H1 (cell line): ENCODE results near the gene PPFIBP2. TPM values are rescaled to one million over a fixed set of nuclear protein-coding genes. Genes with fewer than 3 reads are reported as not detected.

ENCODE experiments used
- CTCF ChIA-PET: fragments of 300-600 bp; sonication (Branson Sonifier 250); formaldehyde crosslinking; loops from one replicate; lab custom pipeline; 2021; ENCODE audit not compliant: partially characterized antibody; lab: Charles Lee
- POLR2A ChIA-PET: fragments of 300-600 bp; sonication (Branson Sonifier 250); formaldehyde crosslinking; loops from one replicate; lab custom pipeline; 2021; ENCODE audit warnings: inconsistent platforms; ENCODE audit not compliant: partially characterized antibody; lab: Charles Lee
- DNase-seq, 2 experiments: peaks; one replicate each; pipeline versions ENCODE4 v3.0.0 to v3.0.0-alpha.2; 2010 to 2022; ENCODE audit warnings: low spot score in 2 of 2, low read depth in 1 of 2, mixed read lengths in 1 of 2
- FAIRE-seq: peaks from 2 replicates; lab custom pipeline; 2011; peaks lifted over from hg19 to GRCh38; lab: Jason Lieb, UNC
- H2AFZ ChIP-seq: 2 replicates; pipeline ENCODE4 v1.8.1; 2012; ENCODE audit warnings: low read length, inconsistent platforms
- H2AK5ac ChIP-seq: 2 replicates; pipeline ENCODE4 v1.6.1; 2013; ENCODE audit warnings: low read depth, low read length
- H2BK120ac ChIP-seq: replicated peaks from 2 replicates; pipeline ENCODE3; 2013; ENCODE audit warnings: low read depth, low read length, inconsistent platforms
- H2BK12ac ChIP-seq: 2 replicates; pipeline ENCODE4 v1.6.1; 2013; ENCODE audit warnings: low read depth, low read length
- H2BK15ac ChIP-seq: 2 replicates; pipeline ENCODE4 v1.6.1; 2013; ENCODE audit warnings: low read length
- H2BK20ac ChIP-seq: 2 replicates; pipeline ENCODE4 v1.6.1; 2013; ENCODE audit warnings: low read length
- H2BK5ac ChIP-seq: 2 replicates; pipeline ENCODE4 v1.6.1; 2013; ENCODE audit warnings: low read depth, low read length
- H3K14ac ChIP-seq: 2 replicates; pipeline ENCODE4 v1.6.1; 2013; ENCODE audit warnings: inconsistent platforms; ENCODE audit not compliant: insufficient read length
- H3K18ac ChIP-seq: 2 replicates; pipeline ENCODE4 v1.6.1; 2013; ENCODE audit warnings: low read length; ENCODE audit errors: extremely low read depth
- H3K23ac ChIP-seq: 2 replicates; pipeline ENCODE4 v1.6.1; 2013; ENCODE audit warnings: inconsistent platforms; ENCODE audit not compliant: insufficient read length
- H3K23me2 ChIP-seq: 2 replicates; pipeline ENCODE4 v1.6.1; 2013; ENCODE audit warnings: low read depth, low read length
- H3K27ac ChIP-seq: 2 replicates; pipeline ENCODE4 v1.6.1; 2011; ENCODE audit warnings: low read depth, low read length, inconsistent platforms
- H3K27me3 ChIP-seq, 4 experiments: replicated peaks in 1 of 4; 1 replicate in 1 of 4; 2 replicates in 3 of 4; pipeline versions ENCODE4 v1.6.1 to v1.8.1; 2011 to 2013; ENCODE audit warnings: low read length in 3 of 4, mild to moderate bottlenecking in 3 of 4, inconsistent platforms in 2 of 4, mixed read lengths in 2 of 4, moderate library complexity in 1 of 4; ENCODE audit not compliant: control insufficient read depth in 3 of 4, insufficient read depth in 3 of 4; ENCODE audit errors: extremely low read depth in 1 of 4
- H3K36me3 ChIP-seq, 4 experiments: 2 replicates each; pipeline versions ENCODE4 v1.6.1 to v1.8.1; 2011 to 2013; ENCODE audit warnings: mild to moderate bottlenecking in 4 of 4, low read length in 3 of 4, moderate library complexity in 2 of 4, control low read depth in 1 of 4, inconsistent platforms in 1 of 4; ENCODE audit not compliant: insufficient read depth in 4 of 4, control insufficient read depth in 2 of 4
- H3K4ac ChIP-seq: replicated peaks from 2 replicates; pipeline ENCODE3; 2013; ENCODE audit warnings: low read length, low read depth, mixed read lengths, inconsistent platforms; ENCODE audit not compliant: insufficient read length
- H3K4me1 ChIP-seq, 4 experiments: replicated peaks in 1 of 4; 1 replicate in 1 of 4; 2 replicates in 3 of 4; pipeline versions ENCODE4 v1.6.1 to v1.8.1; 2011 to 2013; ENCODE audit warnings: low read length in 3 of 4, inconsistent platforms in 2 of 4, mixed read lengths in 1 of 4; ENCODE audit not compliant: insufficient read depth in 4 of 4, control insufficient read depth in 3 of 4
- H3K4me2 ChIP-seq, 2 experiments: 2 replicates each; pipeline versions ENCODE4 v1.6.1 to v1.8.1; 2011 to 2013; ENCODE audit warnings: low read depth in 2 of 2, low read length in 2 of 2, control low read depth in 1 of 2, inconsistent platforms in 1 of 2, mild to moderate bottlenecking in 1 of 2; ENCODE audit not compliant: insufficient read depth in 1 of 2
- H3K4me3 ChIP-seq, 4 experiments: fragments of 200-600, 300-600 bp in 1 of 4; sonication (generic), shearing (Covaris generic), sonication (Bioruptor Twin) in 1 of 4; 2 replicates each; pipeline versions ENCODE4 v1.5.1 to v1.8.1; 2011 to 2016; ENCODE audit warnings: low read length in 4 of 4, low read depth in 3 of 4, control low read depth in 2 of 4, inconsistent platforms in 2 of 4, mild to moderate bottlenecking in 2 of 4, mixed read lengths in 1 of 4, moderate library complexity in 1 of 4; ENCODE audit not compliant: insufficient read depth in 2 of 4; ENCODE audit errors: extremely low read depth in 1 of 4
- H3K56ac ChIP-seq: replicated peaks from 2 replicates; pipeline ENCODE3; 2013; ENCODE audit warnings: low read depth, mild to moderate bottlenecking, mixed read lengths, low read length, inconsistent platforms; ENCODE audit not compliant: insufficient read length
- H3K79me1 ChIP-seq: 2 replicates; pipeline ENCODE4 v1.6.1; 2013; ENCODE audit warnings: low read depth, low read length, control low read depth
- H3K79me2 ChIP-seq, 2 experiments: 2 replicates each; pipeline versions ENCODE4 v1.6.1 to v1.8.1; 2012 to 2013; ENCODE audit warnings: low read length in 2 of 2, mild to moderate bottlenecking in 2 of 2, inconsistent platforms in 1 of 2; ENCODE audit not compliant: insufficient read depth in 2 of 2, control insufficient read depth in 1 of 2
- H3K9ac ChIP-seq, 4 experiments: replicated peaks in 1 of 4; 1 replicate in 1 of 4; 2 replicates in 3 of 4; pipeline versions ENCODE4 v1.6.1 to v1.8.1; 2011 to 2013; ENCODE audit warnings: low read depth in 3 of 4, low read length in 3 of 4, control low read depth in 2 of 4, mild to moderate bottlenecking in 2 of 4, moderate library complexity in 2 of 4, inconsistent platforms in 1 of 4; ENCODE audit errors: extremely low read depth in 1 of 4
- H3K9me3 ChIP-seq, 2 experiments: 2 replicates each; pipeline versions ENCODE4 v1.6.1 to v1.8.1; 2012 to 2013; ENCODE audit warnings: mild to moderate bottlenecking in 2 of 2, moderate library complexity in 2 of 2, control low read depth in 1 of 2, inconsistent platforms in 1 of 2, low read depth in 1 of 2, low read length in 1 of 2, mixed read lengths in 1 of 2; ENCODE audit not compliant: insufficient read depth in 2 of 2
- H4K20me1 ChIP-seq, 2 experiments: replicated peaks in 1 of 2; 2 replicates each; pipeline versions ENCODE3 to v1.8.1; 2011 to 2013; ENCODE audit warnings: inconsistent platforms in 2 of 2, low read length in 2 of 2, mild to moderate bottlenecking in 1 of 2; ENCODE audit not compliant: insufficient read depth in 2 of 2, control insufficient read depth in 1 of 2
- H4K5ac ChIP-seq: 2 replicates; pipeline ENCODE4 v1.6.1; 2013; ENCODE audit warnings: low read length, low read depth, mixed read lengths, inconsistent platforms; ENCODE audit not compliant: insufficient read length
- H4K8ac ChIP-seq: 2 replicates; pipeline ENCODE4 v1.8.0; 2013; ENCODE audit warnings: mild to moderate bottlenecking, moderate library complexity, low read length, inconsistent platforms; ENCODE audit not compliant: insufficient read depth; ENCODE audit errors: extremely low read depth
- H4K91ac ChIP-seq: replicated peaks from 2 replicates; pipeline ENCODE3; 2013; ENCODE audit warnings: low read length, mixed read lengths, inconsistent platforms; ENCODE audit not compliant: insufficient read length
- CHD1 ChIP-seq: IDR thresholded peaks from 2 replicates; pipeline ENCODE4 v1.6.1; 2012; ENCODE audit warnings: low read depth, low read length, improper control_type of control experiment
- CHD2 ChIP-seq: IDR thresholded peaks from 2 replicates; pipeline ENCODE4 v1.6.1; 2012; ENCODE audit warnings: low read length, improper control_type of control experiment
- JUND ChIP-seq: IDR thresholded peaks from 2 replicates; pipeline ENCODE4 v1.6.1; 2011; ENCODE audit warnings: mild to moderate bottlenecking, improper control_type of control experiment, low read length
- PHF8 ChIP-seq: fragments of 200-600 bp; sonication (generic); conservative IDR thresholded peaks from 2 replicates; pipeline ENCODE4 v1.7.1; 2012; ENCODE audit warnings: low read depth, mild to moderate bottlenecking, inconsistent platforms, low read length, moderate library complexity
- POLR2A ChIP-seq, 2 experiments: IDR thresholded peaks; 1 replicate in 1 of 2; 2 replicates in 1 of 2; pipeline ENCODE4 v1.6.1; 2011; ENCODE audit warnings: low read depth in 2 of 2, low read length in 2 of 2, mild to moderate bottlenecking in 2 of 2; ENCODE audit errors: control extremely low read depth in 1 of 2
- POLR2AphosphoS5 ChIP-seq: IDR thresholded peaks from 2 replicates; pipeline ENCODE4 v1.6.1; 2011; ENCODE audit warnings: low read depth, low read length
- SIRT6 ChIP-seq: IDR thresholded peaks from one replicate; pipeline ENCODE4 v1.7.1; 2012; ENCODE audit warnings: low read length, inconsistent platforms
- SIX5 ChIP-seq: IDR thresholded peaks from 2 replicates; pipeline ENCODE4 v1.6.1; 2011; ENCODE audit warnings: mild to moderate bottlenecking, low read depth, low read length
- TBP ChIP-seq: IDR thresholded peaks from 2 replicates; pipeline ENCODE4 v1.6.1; 2011; ENCODE audit warnings: low read depth, low read length, improper control_type of control experiment
- TEAD4 ChIP-seq: IDR thresholded peaks from 2 replicates; pipeline ENCODE4 v1.6.1; 2012; ENCODE audit warnings: low read depth, low read length, inconsistent platforms, mixed read lengths
- YY1 ChIP-seq: IDR thresholded peaks from 2 replicates; pipeline ENCODE4 v1.6.1; 2011; ENCODE audit warnings: low read depth, mild to moderate bottlenecking, low read length
- WGBS, 2 experiments: shearing (Covaris generic) in 1 of 2; methylation state at CpG; one replicate each; pipeline versions ENCODE4 v1.1.6 to v1.1.7; 2013 to 2015; ENCODE audit warnings: low lambda C conversion rate in 2 of 2, mixed read lengths in 2 of 2, inconsistent platforms in 1 of 2, low coverage in 1 of 2, missing lambda C conversion rate in 1 of 2; ENCODE audit not compliant: insufficient replicate concordance in 2 of 2, insufficient coverage in 1 of 2, insufficient read length in 1 of 2; ENCODE audit errors: extremely low coverage in 1 of 2, missing lambda C conversion rate in 1 of 2; 5-methylcytosine and 5-hydroxymethylcytosine counted together
- polyA plus RNA-seq, 7 experiments: library from polyadenylated mRNA; depleted of rRNA in 3 of 7; stranded (reverse) in 5 of 7; unstranded in 2 of 7; fragments of >200 nt in 5 of 7; fragments of 200-250 nt in 2 of 7; gene quantifications; 1 replicate in 5 of 7; 2 replicates in 1 of 7; 4 replicates in 1 of 7; pipeline versions ENCODE4 v1.2.1 to v1.2.3, GENCODE V29; 2011 to 2013; ENCODE audit warnings: missing spikeins in 2 of 7, mixed read lengths in 2 of 7
- total RNA-seq: library from RNA; stranded (reverse); fragmentation: NEBNext Ultra II Directional; extraction: Animal tissue kit (Norgen Biotek cat#: 25700); gene quantifications from 2 replicates; pipeline ENCODE4 v1.2.1, GENCODE V29; 2021
- TF ChIP-seq, protein P1 (sequence below): IDR thresholded peaks from 2 replicates; pipeline ENCODE4 v1.6.1; 2012; ENCODE audit warnings: inconsistent platforms
- TF ChIP-seq, protein P2 (sequence below): IDR thresholded peaks from 2 replicates; pipeline ENCODE4 v1.6.1; 2012; ENCODE audit warnings: low read length, inconsistent platforms

Gene PPFIBP2
- total and polyA plus RNA-seq, 2 of the 8 experiments (the other 6 are each of a cell fraction or from before 2014, with no cell fraction given), result 5.5 to 9.8 TPM

DNA sequence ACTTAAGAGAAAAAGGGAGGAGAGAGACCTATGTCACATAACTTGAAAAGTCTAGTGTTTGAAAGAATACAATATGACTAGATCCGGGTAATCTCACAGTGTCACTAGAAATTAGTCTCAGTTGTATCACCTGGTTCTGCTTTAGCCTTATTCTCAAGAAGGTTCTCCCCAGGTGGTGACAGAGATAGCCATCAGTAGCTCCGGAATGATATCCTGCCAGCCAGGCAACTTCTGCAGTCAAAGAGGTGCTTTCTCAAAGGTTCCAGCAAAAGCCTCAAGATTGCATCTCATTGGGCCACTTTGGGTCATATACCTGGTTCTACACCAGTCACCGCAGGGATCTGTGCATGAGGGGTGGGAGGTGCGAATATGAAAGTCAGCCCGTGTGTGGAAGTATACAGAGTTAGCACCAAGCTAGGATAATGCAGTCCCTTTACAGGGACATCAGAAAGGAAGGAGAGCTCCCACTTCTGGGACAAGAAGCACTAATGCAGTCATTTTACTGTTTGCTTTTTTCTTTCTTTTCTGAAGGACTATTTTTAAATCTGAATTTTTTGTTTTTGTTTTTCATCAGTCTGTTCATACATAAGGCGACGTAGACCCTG is 98.4 kb downstream of the PPFIBP2 start:
- Histone ChIP-seq H4K91ac (no peak overlapping the region), H4K5ac (no peak overlapping the region), H2BK15ac (no peak overlapping the region), H3K14ac (no peak overlapping the region), H4K8ac (no peak overlapping the region), H2BK12ac (no peak overlapping the region), H3K79me2 (no peaks in the 10 kb centered on the region), H2BK5ac (no peak overlapping the region), H2AFZ (no peak overlapping the region), H3K36me3 (no peaks in the 10 kb centered on the region; a peak in 1 of 8 replicates), H3K56ac (no peak overlapping the region), H2BK120ac (no peak overlapping the region), H3K4ac (no peak overlapping the region), H3K27ac (no peak overlapping the region), H3K4me2 (no peak overlapping the region), H4K20me1 (no peaks in the 10 kb centered on the region), H3K9ac (no peak overlapping the region), H3K23ac (no peak overlapping the region), H3K79me1 (no peaks in the 10 kb centered on the region), H2BK20ac (no peak overlapping the region), H3K4me3 (no peak overlapping the region), H2AK5ac (no peak overlapping the region), H3K9me3 (no peaks in the 10 kb centered on the region), H3K18ac (no peak overlapping the region), H3K23me2 (no peaks in the 10 kb centered on the region; the same call in 1 of the 2 replicates), H3K4me1 (peaks cover 0 to 3% (median 2%) of the 10 kb centered on the region in 4 experiments; a peak in 4 of 7 replicates), H3K27me3 (no peaks in the 10 kb centered on the region)
- DNase-seq (no peak), FAIRE-seq (no peak)
- ChIA-PET CTCF (interaction anchor here (0.9 to 1.8 kb wide), 5 partner anchors 11 to 67 kb away, joined by 3 to 5 read pairs (median 3); no protein-coding TSS in a partner anchor), POLR2A (no interaction called here)
- 88% methylated on average over 7 of the region's 7 CpGs; no CpG with 5 or more reads in 1 of the 2 experiments for WGBS, 2 experiments
- TF ChIP-seq TEAD4 (no peak), SIRT6 (no peak), JUND (no peak), YY1 (no peak), POLR2A (IDR thresholded peaks at IDR 0.05; ENCODE audit: control extremely low read depth in 1 of 2, low read depth in 2 of 2, low read length in 2 of 2) (no peak), CHD1 (no peak), SIX5 (no peak), CHD2 (no peak), TBP (no peak), POLR2AphosphoS5 (no peak), PHF8 (no peak)
- TF ChIP-seq, protein P1, sequence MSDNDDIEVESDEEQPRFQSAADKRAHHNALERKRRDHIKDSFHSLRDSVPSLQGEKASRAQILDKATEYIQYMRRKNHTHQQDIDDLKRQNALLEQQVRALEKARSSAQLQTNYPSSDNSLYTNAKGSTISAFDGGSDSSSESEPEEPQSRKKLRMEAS, result no peak
- TF ChIP-seq, protein P2, sequence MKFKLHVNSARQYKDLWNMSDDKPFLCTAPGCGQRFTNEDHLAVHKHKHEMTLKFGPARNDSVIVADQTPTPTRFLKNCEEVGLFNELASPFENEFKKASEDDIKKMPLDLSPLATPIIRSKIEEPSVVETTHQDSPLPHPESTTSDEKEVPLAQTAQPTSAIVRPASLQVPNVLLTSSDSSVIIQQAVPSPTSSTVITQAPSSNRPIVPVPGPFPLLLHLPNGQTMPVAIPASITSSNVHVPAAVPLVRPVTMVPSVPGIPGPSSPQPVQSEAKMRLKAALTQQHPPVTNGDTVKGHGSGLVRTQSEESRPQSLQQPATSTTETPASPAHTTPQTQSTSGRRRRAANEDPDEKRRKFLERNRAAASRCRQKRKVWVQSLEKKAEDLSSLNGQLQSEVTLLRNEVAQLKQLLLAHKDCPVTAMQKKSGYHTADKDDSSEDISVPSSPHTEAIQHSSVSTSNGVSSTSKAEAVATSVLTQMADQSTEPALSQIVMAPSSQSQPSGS, result no peak
